Measurements from ENCODE around the gene ABCA2.

The ABCA2 gene

GRCh38 chr9:137070201-137070905 is 42.3 kb upstream of the ABCA2 start, which contains the start of gene SAPCD2:
Gene SAPCD2 (minus strand): TSS chr9:137070557. CDS start chr9:137070460, 97 bp downstream.
- peaks cover 37% of the 10 kb centered on the region for H3K4me1 ChIP-seq (ENCODE audit: insufficient read depth, low read length, severe bottlenecking)
- H3K4me2 ChIP-seq (ENCODE audit: low read length): peak within 1 kb of the TSS; percentile 86
- TF ChIP-seq CTCF (IDR thresholded peaks at IDR 0.05; ENCODE audit: low read length): no peak
- TF ChIP-seq EZH2 (IDR thresholded peaks at IDR 0.05; ENCODE audit: borderline replicate concordance, low read length): no peak
- H3K9me2 ChIP-seq (ENCODE audit: low read depth, low read length): no peaks in the 10 kb centered on the region
- H3K27ac ChIP-seq (ENCODE audit: low read depth, low read length, poor library complexity, severe bottlenecking): peak within 1 kb of the TSS; percentile 75
- peaks cover 14% of the 10 kb centered on the region; the same call in 1 of the 2 replicates for H3K36me3 ChIP-seq (ENCODE audit: insufficient read depth, low read length)
- H3K27me3 ChIP-seq (ENCODE audit: insufficient read depth, low read length): no peaks in the 10 kb centered on the region
- no peaks in the 10 kb centered on the region for H3F3A ChIP-seq (ENCODE audit: insufficient read depth, low read length)
- peak within 1 kb of the TSS; percentile 87 for H3K9ac ChIP-seq (ENCODE audit: low read length)
- 0 out of 2 replicates have a peak within 1 kb of the TSS, but pooled peaks have one; percentile 25 for H2AFZ ChIP-seq (ENCODE audit: low read length)
- H3K79me2 ChIP-seq (ENCODE audit: insufficient read depth, low read length): peaks cover 6% of the 10 kb centered on the region; the same call in 1 of the 2 replicates
- H4K20me1 ChIP-seq (ENCODE audit: insufficient read depth, low read length): no peaks in the 10 kb centered on the region
- no peaks in the 10 kb centered on the region for H3K9me3 ChIP-seq (ENCODE audit: low read length)
- peak within 1 kb of the TSS; percentile 75 for H3K4me3 ChIP-seq (ENCODE audit: low read depth, low read length, poor library complexity, severe bottlenecking)

GRCh38 chr9:137069508-137070091 is 41.6 kb upstream of the ABCA2 start:
- H3K4me2 ChIP-seq (ENCODE audit: low read length): peak overlapping the region; percentile 86
- H3K4me3 ChIP-seq (ENCODE audit: low read depth, low read length, poor library complexity, severe bottlenecking): peak overlapping the region; percentile 75
- TF ChIP-seq EZH2 (IDR thresholded peaks at IDR 0.05; ENCODE audit: borderline replicate concordance, low read length) (no peak), CTCF (IDR thresholded peaks at IDR 0.05; ENCODE audit: low read length) (no peak)
- H3K9me2 ChIP-seq (ENCODE audit: low read depth, low read length): no peaks in the 10 kb centered on the region
- no peaks in the 10 kb centered on the region for H3K9me3 ChIP-seq (ENCODE audit: low read length)
- no peak overlapping the region for H2AFZ ChIP-seq (ENCODE audit: low read length)
- H3K4me1 ChIP-seq (ENCODE audit: insufficient read depth, low read length, severe bottlenecking): peaks cover 30% of the 10 kb centered on the region
- no peaks in the 10 kb centered on the region for H4K20me1 ChIP-seq (ENCODE audit: insufficient read depth, low read length)
- peak overlapping the region; percentile 75 for H3K27ac ChIP-seq (ENCODE audit: low read depth, low read length, poor library complexity, severe bottlenecking)
- H3F3A ChIP-seq (ENCODE audit: insufficient read depth, low read length): no peaks in the 10 kb centered on the region
- H3K36me3 ChIP-seq (ENCODE audit: insufficient read depth, low read length): peaks cover 21% of the 10 kb centered on the region
- no peaks in the 10 kb centered on the region for H3K27me3 ChIP-seq (ENCODE audit: insufficient read depth, low read length)
- H3K9ac ChIP-seq (ENCODE audit: low read length): peak overlapping the region; percentile 87
- peaks cover 6% of the 10 kb centered on the region; the same call in 1 of the 2 replicates for H3K79me2 ChIP-seq (ENCODE audit: insufficient read depth, low read length)

- Histone ChIP-seq H3K9me2 (ENCODE audit: low read depth, low read length) (no peaks in the 10 kb centered on the region), H3K27ac (ENCODE audit: low read depth, low read length, poor library complexity, severe bottlenecking) (peak overlapping the region; percentile 75), H3K4me1 (ENCODE audit: insufficient read depth, low read length, severe bottlenecking) (peaks cover 28% of the 10 kb centered on the region), H4K20me1 (ENCODE audit: insufficient read depth, low read length) (no peaks in the 10 kb centered on the region), H3K4me2 (ENCODE audit: low read length) (peak overlapping the region; percentile 86), H3K27me3 (ENCODE audit: insufficient read depth, low read length) (no peaks in the 10 kb centered on the region), H3K79me2 (ENCODE audit: insufficient read depth, low read length) (peaks cover 6% of the 10 kb centered on the region; the same call in 1 of the 2 replicates), H3K4me3 (ENCODE audit: low read depth, low read length, poor library complexity, severe bottlenecking) (peak overlapping the region; percentile 75), H3K9ac (ENCODE audit: low read length) (peak overlapping the region; percentile 87), H3F3A (ENCODE audit: insufficient read depth, low read length) (no peaks in the 10 kb centered on the region), H2AFZ (ENCODE audit: low read length) (no peak overlapping the region), H3K36me3 (ENCODE audit: insufficient read depth, low read length) (peaks cover 29% of the 10 kb centered on the region), H3K9me3 (ENCODE audit: low read length) (no peaks in the 10 kb centered on the region)
- TF ChIP-seq EZH2 (IDR thresholded peaks at IDR 0.05; ENCODE audit: borderline replicate concordance, low read length): no peak
- no peak for TF ChIP-seq CTCF (IDR thresholded peaks at IDR 0.05; ENCODE audit: low read length)
These were observed 40.8 kb upstream of the ABCA2 start for GRCh38 chr9:137068539-137069507.
